ENCODE results near the gene TMEM140. TPM values are rescaled to one million over a fixed set of nuclear protein-coding genes. Genes with fewer than 3 reads are reported as not detected.

Gene TMEM140
- total and polyA plus RNA-seq, 2 of the 13 experiments (the other 11 are each of a cell fraction or from before 2014, with no cell fraction given): 9.2 to 21.7 TPM

DNA sequence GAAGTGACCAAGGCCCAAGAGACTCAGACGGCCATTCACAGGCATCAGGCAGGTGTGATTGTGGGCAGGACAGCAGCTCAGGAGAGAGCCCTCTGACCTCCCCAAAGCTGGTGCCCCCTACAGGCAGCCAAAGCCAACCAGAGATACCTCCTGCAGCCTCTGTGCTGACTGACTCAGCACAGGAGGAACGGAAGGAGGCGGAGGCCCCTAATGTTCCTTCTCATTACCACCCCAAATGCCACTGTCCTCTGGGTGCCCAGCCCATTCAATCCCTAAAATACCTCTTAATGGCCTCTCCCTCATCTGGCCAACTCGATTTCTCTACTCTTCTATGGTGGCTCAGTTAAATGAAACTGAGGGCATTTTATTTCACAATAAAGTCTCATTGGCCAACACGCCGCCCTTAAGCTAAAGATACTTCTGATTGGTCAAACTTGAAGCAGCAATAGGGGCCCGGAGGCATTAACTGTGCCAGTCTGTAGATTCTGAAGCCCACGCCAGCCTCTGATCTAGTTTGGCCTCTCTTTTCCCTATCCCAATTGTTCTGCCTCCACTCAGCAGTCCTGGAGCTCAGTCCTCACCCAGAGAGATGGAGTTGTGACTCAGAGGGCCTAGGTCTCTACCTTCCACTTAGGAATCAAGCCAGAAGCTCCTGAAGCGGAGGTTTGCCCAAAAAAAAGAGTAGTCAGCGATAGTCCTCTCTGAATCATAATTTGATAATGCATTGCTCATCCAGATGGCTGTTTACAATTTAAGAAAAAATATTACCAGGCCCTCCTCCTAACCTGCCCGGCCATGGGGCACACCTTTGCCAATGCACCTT is 21.5 kb downstream of the TMEM140 start (continued):
- TF ChIP-seq, protein P1, sequence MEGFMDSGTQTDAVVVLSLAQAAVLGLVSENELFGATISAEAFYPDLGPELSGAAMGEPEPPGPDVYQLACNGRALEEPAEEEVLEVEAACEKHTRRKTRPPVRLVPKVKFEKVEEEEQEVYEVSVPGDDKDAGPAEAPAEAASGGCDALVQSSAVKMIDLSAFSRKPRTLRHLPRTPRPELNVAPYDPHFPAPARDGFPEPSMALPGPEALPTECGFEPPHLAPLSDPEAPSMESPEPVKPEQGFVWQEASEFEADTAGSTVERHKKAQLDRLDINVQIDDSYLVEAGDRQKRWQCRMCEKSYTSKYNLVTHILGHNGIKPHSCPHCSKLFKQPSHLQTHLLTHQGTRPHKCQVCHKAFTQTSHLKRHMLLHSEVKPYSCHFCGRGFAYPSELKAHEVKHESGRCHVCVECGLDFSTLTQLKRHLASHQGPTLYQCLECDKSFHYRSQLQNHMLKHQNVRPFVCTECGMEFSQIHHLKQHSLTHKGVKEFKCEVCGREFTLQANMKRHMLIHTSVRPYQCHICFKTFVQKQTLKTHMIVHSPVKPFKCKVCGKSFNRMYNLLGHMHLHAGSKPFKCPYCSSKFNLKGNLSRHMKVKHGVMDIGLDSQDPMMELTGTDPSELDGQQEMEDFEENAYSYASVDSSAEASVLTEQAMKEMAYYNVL (CRISPR knock-in tag; IDR thresholded peaks at IDR 0.05; ENCODE audit: borderline replicate concordance): no peak
- TF ChIP-seq, protein P2, sequence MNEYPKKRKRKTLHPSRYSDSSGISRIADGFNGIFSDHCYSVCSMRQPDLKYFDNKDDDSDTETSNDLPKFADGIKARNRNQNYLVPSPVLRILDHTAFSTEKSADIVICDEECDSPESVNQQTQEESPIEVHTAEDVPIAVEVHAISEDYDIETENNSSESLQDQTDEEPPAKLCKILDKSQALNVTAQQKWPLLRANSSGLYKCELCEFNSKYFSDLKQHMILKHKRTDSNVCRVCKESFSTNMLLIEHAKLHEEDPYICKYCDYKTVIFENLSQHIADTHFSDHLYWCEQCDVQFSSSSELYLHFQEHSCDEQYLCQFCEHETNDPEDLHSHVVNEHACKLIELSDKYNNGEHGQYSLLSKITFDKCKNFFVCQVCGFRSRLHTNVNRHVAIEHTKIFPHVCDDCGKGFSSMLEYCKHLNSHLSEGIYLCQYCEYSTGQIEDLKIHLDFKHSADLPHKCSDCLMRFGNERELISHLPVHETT (CRISPR knock-in tag; conservative IDR thresholded peaks at IDR 0.05): no peak
- TF ChIP-seq, protein P3, sequence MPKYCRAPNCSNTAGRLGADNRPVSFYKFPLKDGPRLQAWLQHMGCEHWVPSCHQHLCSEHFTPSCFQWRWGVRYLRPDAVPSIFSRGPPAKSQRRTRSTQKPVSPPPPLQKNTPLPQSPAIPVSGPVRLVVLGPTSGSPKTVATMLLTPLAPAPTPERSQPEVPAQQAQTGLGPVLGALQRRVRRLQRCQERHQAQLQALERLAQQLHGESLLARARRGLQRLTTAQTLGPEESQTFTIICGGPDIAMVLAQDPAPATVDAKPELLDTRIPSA (CRISPR knock-in tag; IDR thresholded peaks at IDR 0.05; ENCODE audit: borderline replicate concordance): no peak
- TF ChIP-seq ZMYM4 (CRISPR knock-in tag; IDR thresholded peaks at IDR 0.05) (peak; percentile 59), HMG20B (CRISPR knock-in tag; conservative IDR thresholded peaks at IDR 0.05) (no peak), NR2F1 (CRISPR knock-in tag; IDR thresholded peaks at IDR 0.05) (peak in 1 of 2 experiments; percentile 52; a peak in 1 of 4 replicates), PTBP1 (IDR thresholded peaks at IDR 0.05; ENCODE audit: low read depth, low read length, poor library complexity, severe bottlenecking) (no peak), ZSCAN30 (CRISPR knock-in tag; IDR thresholded peaks at IDR 0.05) (no peak), FOXP1 (IDR thresholded peaks at IDR 0.05) (no peak), FOXP1 (CRISPR knock-in tag; IDR thresholded peaks at IDR 0.05) (no peak), ZNF460 (CRISPR knock-in tag; IDR thresholded peaks at IDR 0.05; ENCODE audit: borderline replicate concordance) (no peak), ZNF552 (CRISPR knock-in tag; IDR thresholded peaks at IDR 0.05; ENCODE audit: borderline replicate concordance) (no peak), ZBTB1 (CRISPR knock-in tag; IDR thresholded peaks at IDR 0.05; ENCODE audit: borderline replicate concordance) (no peak), ZNF616 (CRISPR knock-in tag; IDR thresholded peaks at IDR 0.05; ENCODE audit: low read depth) (no peak), PITX1 (CRISPR knock-in tag; IDR thresholded peaks at IDR 0.05) (no peak), EEA1 (CRISPR knock-in tag; IDR thresholded peaks at IDR 0.05; ENCODE audit: borderline replicate concordance) (no peak)
- TF ChIP-seq, protein P4, sequence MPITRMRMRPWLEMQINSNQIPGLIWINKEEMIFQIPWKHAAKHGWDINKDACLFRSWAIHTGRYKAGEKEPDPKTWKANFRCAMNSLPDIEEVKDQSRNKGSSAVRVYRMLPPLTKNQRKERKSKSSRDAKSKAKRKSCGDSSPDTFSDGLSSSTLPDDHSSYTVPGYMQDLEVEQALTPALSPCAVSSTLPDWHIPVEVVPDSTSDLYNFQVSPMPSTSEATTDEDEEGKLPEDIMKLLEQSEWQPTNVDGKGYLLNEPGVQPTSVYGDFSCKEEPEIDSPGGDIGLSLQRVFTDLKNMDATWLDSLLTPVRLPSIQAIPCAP (CRISPR knock-in tag; IDR thresholded peaks at IDR 0.05; ENCODE audit: low read depth): no peak
- TF ChIP-seq, protein P5, sequence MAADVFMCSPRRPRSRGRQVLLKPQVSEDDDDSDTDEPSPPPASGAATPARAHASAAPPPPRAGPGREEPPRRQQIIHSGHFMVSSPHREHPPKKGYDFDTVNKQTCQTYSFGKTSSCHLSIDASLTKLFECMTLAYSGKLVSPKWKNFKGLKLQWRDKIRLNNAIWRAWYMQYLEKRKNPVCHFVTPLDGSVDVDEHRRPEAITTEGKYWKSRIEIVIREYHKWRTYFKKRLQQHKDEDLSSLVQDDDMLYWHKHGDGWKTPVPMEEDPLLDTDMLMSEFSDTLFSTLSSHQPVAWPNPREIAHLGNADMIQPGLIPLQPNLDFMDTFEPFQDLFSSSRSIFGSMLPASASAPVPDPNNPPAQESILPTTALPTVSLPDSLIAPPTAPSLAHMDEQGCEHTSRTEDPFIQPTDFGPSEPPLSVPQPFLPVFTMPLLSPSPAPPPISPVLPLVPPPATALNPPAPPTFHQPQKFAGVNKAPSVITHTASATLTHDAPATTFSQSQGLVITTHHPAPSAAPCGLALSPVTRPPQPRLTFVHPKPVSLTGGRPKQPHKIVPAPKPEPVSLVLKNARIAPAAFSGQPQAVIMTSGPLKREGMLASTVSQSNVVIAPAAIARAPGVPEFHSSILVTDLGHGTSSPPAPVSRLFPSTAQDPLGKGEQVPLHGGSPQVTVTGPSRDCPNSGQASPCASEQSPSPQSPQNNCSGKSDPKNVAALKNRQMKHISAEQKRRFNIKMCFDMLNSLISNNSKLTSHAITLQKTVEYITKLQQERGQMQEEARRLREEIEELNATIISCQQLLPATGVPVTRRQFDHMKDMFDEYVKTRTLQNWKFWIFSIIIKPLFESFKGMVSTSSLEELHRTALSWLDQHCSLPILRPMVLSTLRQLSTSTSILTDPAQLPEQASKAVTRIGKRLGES (CRISPR knock-in tag; IDR thresholded peaks at IDR 0.05; ENCODE audit: borderline replicate concordance): no peak
- TF ChIP-seq, protein P6, sequence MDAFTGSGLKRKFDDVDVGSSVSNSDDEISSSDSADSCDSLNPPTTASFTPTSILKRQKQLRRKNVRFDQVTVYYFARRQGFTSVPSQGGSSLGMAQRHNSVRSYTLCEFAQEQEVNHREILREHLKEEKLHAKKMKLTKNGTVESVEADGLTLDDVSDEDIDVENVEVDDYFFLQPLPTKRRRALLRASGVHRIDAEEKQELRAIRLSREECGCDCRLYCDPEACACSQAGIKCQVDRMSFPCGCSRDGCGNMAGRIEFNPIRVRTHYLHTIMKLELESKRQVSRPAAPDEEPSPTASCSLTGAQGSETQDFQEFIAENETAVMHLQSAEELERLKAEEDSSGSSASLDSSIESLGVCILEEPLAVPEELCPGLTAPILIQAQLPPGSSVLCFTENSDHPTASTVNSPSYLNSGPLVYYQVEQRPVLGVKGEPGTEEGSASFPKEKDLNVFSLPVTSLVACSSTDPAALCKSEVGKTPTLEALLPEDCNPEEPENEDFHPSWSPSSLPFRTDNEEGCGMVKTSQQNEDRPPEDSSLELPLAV (CRISPR knock-in tag; conservative IDR thresholded peaks at IDR 0.05; ENCODE audit: low read depth): no peak
